ENCODE data around the gene CIRBP.
A peak's percentile ranks its signal among the peaks of the same experiment; 100 is the strongest.

The CIRBP gene

GRCh38 chr19:1231729-1232637 lies 37.1 kb upstream of the CIRBP start:
- DNase-seq = no peak

GRCh38 chr19:1232652-1233072 lies 36.5 kb upstream of the CIRBP start:
- no peak for DNase-seq

DNA sequence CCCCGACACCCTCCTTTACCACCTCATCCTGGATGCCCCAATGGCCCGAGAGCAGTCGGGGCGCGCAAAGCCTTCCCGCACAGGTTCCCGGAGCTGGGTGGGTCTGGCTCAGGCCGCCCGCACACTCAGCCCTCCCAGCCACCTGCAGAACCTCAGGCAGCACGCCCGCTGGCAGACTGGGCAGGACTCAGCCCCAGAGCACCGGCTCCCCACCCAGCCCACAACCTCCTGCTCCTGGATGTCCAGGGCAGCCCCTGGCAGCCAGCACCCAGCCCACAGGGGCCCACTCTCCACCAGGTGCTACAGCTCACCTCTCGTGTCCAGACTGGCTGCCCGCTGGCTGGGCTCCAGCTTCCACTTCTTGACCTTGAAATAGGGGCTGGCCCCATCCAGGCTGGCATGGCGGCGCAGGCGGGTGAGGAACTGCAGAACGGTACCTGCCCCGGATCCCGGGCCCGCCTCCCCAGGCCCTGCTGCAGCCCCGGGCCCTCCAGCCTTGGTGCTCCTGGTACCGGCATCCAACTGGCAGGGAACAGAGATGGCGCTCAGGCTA lies 35.9 kb upstream of the CIRBP start:
- DNase-seq = no peak

DNA sequence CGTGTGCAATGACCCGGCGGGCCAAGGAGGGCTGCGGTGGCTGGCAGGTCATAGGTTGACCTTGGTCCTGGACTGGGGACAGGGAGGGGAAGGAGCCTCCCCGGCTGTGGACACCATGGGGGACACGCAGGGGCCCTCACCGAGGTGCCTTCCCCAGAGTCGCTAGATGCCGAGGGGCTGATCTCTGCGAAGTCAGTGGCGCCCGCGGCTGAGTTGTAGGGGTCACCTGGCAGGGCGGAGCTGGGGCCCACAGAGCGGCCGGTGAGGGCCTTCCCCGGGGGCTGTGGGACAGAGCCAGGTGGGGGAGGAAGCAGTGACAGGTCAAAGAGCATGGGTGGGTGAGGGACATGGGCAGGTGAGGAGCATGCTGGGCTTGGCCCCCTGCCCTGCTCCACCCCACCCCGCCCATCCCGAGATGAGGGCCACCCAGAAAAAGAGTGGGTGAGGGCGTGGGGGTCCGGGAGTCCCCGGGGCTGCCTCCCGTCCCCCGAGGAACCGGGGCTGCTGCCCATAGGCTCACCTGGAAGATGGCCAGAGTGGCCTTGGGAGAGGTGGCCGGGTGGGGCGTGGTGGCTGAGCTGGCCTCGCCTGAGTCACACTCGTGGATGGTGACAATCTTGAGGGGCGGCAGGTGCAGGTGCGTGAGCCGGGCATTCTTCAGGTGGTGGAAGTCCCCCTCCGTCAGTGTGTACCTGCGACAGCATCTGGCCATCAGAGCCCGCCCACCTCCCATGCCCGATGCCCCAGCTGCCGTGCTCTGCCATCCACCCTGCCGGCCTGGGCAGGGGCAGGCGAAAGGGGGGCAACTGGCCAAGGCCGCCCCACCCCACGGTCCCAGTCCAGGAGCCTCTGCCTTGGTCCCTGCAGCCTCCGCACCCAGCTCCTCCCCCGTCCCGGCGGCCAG lies 34.8 kb upstream of the CIRBP start:
- DNase-seq = no peak

- DNase-seq = no peak
Measured at GRCh38 chr19:1234955-1235380, 34.2 kb upstream of the CIRBP start.

GRCh38 chr19:1235625-1236538 lies 33.2 kb upstream of the CIRBP start:
- no peak for DNase-seq

DNA sequence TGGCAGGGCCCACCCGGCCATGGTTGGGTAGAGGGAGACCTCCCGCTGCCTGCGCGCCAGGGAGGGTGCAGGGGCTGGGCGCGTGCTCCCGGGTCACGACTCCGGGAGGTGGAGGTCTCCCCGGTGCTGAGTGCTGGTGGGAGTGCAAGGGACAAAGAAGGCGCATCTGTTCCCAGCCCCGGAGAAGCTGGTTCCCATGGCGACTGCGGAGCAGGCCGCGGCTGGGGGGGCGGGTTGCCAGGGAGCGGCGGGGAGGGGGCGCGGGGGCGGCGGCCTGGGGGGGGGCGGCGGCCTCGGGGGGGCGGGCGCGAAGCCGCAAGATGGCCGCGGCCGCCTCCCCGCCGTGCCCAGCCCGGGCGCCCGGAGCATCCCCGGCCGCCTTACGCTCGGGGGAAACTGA lies 32.6 kb upstream of the CIRBP start:
- DNase-seq = no peak

GRCh38 chr19:1237027-1237659 lies 32.0 kb upstream of the CIRBP start:
- no peak for DNase-seq

DNA sequence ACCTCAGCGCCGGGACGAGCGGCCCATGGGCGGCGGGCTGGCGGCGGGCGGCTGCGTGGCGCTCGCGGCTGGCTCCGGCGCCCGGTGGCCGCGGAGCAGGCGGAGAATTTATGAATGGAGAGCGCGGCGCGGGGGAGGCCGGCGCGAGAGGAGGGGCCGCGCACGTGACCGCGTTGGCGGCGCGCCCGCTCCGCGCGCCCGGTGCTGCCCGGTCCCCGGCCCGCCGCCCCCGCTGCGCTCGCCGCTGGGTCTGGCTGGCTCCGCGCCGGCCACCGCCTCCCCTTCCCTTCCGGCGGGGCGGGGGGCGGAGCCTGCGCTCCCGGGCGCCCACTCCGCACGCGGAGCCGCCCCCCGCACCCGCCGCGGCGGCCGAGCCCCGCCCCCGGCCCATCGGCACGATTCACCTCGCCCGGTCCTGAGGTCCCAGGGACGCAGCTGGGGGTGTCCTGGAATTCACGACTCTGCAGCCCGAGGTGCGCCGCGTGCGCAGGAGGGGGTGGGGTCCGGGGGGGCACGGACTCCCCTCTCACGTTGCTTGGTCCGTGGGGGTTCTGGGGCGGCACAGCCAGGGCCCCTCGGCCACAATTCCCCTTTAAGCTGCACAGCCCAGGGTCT lies 31.3 kb upstream of the CIRBP start, which contains the start of gene CBARP:
TSS of gene CBARP (minus strand) at position 252 of the 615 bp plus-strand sequence. CDS start 1,905 bp downstream, outside the sequence.
- no peak for DNase-seq

- DNase-seq = no peak
Measured at GRCh38 chr19:1238369-1239303, 30.5 kb upstream of the CIRBP start.

DNA sequence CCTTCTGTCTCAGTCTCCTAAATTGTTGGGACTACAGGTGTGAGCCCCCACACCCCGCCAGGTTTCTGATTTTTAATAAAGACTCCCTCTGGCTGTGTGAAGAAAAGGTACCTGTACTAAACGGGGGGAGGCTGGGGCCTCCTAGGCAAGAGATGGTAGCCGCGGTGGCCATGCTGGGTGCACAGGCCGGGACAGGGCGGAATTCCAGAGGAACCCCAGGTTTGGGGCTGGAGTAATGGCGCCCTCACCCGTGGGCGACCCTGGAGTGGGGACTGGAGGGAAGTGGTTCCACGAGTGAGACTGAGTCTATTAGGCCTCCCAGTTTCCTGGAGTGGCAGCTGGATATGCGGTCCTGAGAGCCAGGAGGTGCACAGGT lies 29.7 kb upstream of the CIRBP start:
- DNase-seq = no peak

GRCh38 chr19:1239796-1240737 lies 29.1 kb upstream of the CIRBP start:
- peak; percentile 74 for DNase-seq

DNA sequence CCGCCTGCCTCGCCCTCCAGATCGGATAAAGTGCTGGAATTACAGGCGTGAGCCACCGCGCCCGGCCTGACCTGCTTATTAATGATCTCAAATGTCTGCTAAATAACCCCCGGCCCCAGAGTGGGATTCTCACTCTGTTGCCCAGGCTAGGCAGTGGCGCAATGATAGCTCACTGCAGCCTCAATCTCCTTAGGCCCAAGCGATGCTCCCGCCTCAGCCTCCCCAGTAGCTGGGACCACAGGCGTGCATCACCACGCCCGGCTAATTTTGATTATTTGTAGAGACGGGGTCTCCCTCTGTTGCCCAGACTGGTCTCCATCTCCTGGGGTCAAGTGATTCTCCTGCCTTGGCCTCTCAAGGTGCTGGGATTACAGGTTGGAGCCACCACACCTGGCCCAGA lies 28.2 kb upstream of the CIRBP start:
- DNase-seq = no peak

GRCh38 chr19:1241417-1242095 lies 27.6 kb upstream of the CIRBP start, which contains the start of gene ATP5F1D:
Gene ATP5F1D, plus strand, starts transcription at chr19:1241751. Its CDS starts 100 bp downstream, at chr19:1241851.
- DNase-seq = peak; percentile 82

DNA sequence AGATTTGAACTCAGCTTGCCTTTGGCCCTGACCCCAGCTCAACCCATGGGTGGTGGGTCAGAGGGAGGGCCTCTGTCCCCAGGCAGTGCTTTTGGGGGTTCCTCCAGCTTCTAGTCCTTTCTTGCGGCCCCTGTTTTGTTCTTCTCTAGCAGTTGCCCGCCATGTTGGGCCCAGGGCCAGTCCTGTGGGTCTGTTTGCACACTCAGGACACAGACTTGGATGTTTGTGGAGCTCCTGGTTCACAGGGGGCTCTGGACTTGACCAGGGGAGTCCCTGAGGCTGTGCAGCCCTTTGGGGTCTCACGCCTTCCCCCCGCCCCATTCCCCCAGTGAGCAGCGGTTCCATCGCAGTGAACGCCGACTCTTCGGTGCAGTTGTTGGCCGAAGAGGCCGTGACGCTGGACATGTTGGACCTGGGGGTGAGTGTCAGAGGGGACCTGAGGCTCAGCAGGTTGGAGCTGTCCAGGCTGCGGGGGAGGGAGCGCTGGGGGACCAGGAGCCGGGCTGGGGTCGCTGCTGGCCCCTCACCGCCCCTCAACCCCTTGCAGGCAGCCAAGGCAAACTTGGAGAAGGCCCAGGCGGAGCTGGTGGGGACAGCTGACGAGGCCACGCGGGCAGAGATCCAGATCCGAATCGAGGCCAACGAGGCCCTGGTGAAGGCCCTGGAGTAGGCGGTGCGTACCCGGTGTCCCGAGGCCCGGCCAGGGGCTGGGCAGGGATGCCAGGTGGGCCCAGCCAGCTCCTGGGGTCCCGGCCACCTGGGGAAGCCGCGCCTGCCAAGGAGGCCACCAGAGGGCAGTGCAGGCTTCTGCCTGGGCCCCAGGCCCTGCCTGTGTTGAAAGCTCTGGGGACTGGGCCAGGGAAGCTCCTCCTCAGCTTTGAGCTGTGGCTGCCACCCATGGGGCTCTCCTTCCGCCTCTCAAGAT lies 25.1 kb upstream of the CIRBP start:
- peak; percentile 58 for DNase-seq

- DNase-seq = no peak
Measured at GRCh38 chr19:1244693-1245451, 24.3 kb upstream of the CIRBP start.
